SU-DHL-6 (cell line): ENCODE results near the gene ATP10A.

Experiments
- H2AFZ ChIP-seq: fragments of 200-600 bp; sonication (generic); 2 replicates; pipeline ENCODE4 v1.6.1; 2014; ENCODE audit warnings: low read depth, mild to moderate bottlenecking, moderate library complexity, mixed read lengths, antibody characterized with exemption, low read length; ENCODE audit not compliant: severe bottlenecking
- H3F3A ChIP-seq: fragments of 200-600 bp; shearing (Covaris generic); 2 replicates; pipeline ENCODE4 v1.6.0; 2016; ENCODE audit warnings: antibody characterized with exemption, mild to moderate bottlenecking; ENCODE audit not compliant: insufficient read depth
- H3K27ac ChIP-seq: fragments of 200-600 bp; sonication (generic); 2 replicates; pipeline ENCODE4 v1.5.1; 2016; ENCODE audit warnings: low read depth, mild to moderate bottlenecking, low read length, moderate library complexity, mixed read lengths
- H3K27me3 ChIP-seq: fragments of 200-600 bp; sonication (generic), shearing (Covaris generic); 2 replicates; pipeline ENCODE4 v1.6.0; 2014; ENCODE audit warnings: mild to moderate bottlenecking, low read length
- H3K36me3 ChIP-seq: fragments of 200-600 bp; sonication (generic); 2 replicates; pipeline ENCODE4 v1.6.1; 2014; ENCODE audit warnings: mild to moderate bottlenecking, low read length, mixed read lengths
- H3K4me2 ChIP-seq: fragments of 300-600, 200-600 bp; shearing (Covaris generic), sonication (generic); 2 replicates; pipeline ENCODE4 v1.6.0; 2014; ENCODE audit warnings: low read length, low read depth, mild to moderate bottlenecking; ENCODE audit not compliant: poor library complexity, severe bottlenecking
- H3K4me3 ChIP-seq: fragments of 200-600 bp; sonication (generic); 2 replicates; pipeline ENCODE4 v1.5.1; 2014; ENCODE audit warnings: antibody characterized with exemption, low read length, mild to moderate bottlenecking, mixed read lengths; ENCODE audit not compliant: insufficient read depth, poor library complexity, severe bottlenecking
- H3K79me2 ChIP-seq: fragments of 200-600 bp; sonication (generic); 2 replicates; pipeline ENCODE4 v1.6.1; 2014; ENCODE audit warnings: mild to moderate bottlenecking, low read length, moderate library complexity; ENCODE audit not compliant: insufficient read depth
- H3K9ac ChIP-seq: fragments of 200-600 bp; sonication (generic); 2 replicates; pipeline ENCODE4 v1.7.0; 2014; ENCODE audit warnings: mild to moderate bottlenecking, low read length
- H3K9me2 ChIP-seq: fragments of 200-600 bp; sonication (generic); replicated peaks from 2 replicates; pipeline ENCODE4 v1.6.1; 2014; ENCODE audit warnings: low read length; ENCODE audit not compliant: insufficient read depth
- H3K9me3 ChIP-seq: fragments of 200-600 bp; sonication (generic); 2 replicates; pipeline ENCODE4 v1.6.1; 2014; ENCODE audit warnings: low read length, mixed read lengths; ENCODE audit not compliant: insufficient read depth
- H4K20me1 ChIP-seq: fragments of 200-600 bp; sonication (generic); 2 replicates; pipeline ENCODE4 v1.6.1; 2014; ENCODE audit warnings: low read depth, mild to moderate bottlenecking, antibody characterized with exemption, low read length, moderate library complexity, mixed read lengths
- EZH2phosphoT487 ChIP-seq: fragments of 200-600 bp; sonication (generic), shearing (Covaris generic); conservative IDR thresholded peaks from 2 replicates; pipeline ENCODE4 v1.6.1; 2018; ENCODE audit warnings: mild to moderate bottlenecking, antibody characterized with exemption, low read length, moderate library complexity, mixed read lengths
- TF ChIP-seq, protein P1 (sequence below): fragments of 200-600 bp; sonication (generic); IDR thresholded peaks from one replicate; pipeline ENCODE4 v1.5.1; 2017; ENCODE audit warnings: antibody characterized with exemption, mild to moderate bottlenecking, low read length, moderate library complexity; ENCODE audit not compliant: insufficient read depth, poor library complexity, severe bottlenecking

Gene ATP10A

DNA sequence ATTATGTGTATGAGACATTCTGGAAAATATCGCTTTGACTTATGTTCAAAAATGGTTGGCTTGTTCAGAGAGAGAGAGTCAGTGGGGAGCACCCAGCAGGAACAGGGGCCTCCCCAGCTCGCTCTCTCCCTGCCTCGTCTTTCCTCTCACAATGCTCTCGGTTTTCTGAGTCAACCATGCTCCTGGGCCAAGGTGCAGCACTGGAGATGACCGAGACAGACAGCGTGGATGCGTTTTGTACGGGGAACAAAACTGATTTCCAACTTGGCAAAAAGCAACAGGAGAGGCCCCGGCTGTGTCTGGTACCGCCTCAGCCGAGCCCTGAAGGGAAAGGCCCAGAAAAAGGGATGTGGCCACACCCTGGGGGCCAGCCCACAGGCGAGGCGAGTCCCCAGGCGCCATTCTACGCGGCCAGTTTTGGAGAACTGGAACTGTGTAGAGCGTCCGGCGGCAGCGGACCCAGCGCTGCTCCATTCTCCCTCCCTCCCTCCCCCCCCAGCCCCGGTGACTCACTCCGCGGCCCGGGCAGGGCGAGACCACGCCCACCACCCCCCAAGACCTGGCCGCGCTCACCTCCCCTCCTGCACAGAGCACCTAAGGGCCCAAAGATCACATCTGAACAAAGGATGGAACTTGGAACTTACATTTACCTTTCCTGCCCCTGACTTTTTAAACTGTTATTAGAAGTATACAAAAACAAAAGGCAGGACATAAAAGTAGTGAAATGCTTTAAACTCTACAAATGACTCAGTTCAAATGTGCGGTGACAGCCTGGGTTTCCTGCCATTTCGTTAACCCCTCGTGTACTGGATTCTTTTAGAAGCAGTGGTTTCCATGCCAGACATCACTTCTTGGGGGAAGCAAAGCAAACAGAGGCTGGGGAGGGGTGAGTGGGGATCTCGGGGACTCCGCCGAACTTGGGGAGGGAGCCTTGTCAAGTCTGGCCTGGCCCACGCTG lies 12.7 kb downstream of the ATP10A start:
- H3K36me3 ChIP-seq: no peaks in the 10 kb centered on the region
- no peak overlapping the region for H3K4me2 ChIP-seq
- TF ChIP-seq EZH2phosphoT487: no peak
- H3K27me3 ChIP-seq: no peaks in the 10 kb centered on the region
- H3K9ac ChIP-seq: no peak overlapping the region
- H2AFZ ChIP-seq: no peak overlapping the region
- H3K4me3 ChIP-seq: no peak overlapping the region
- H3K9me3 ChIP-seq: no peaks in the 10 kb centered on the region
- no peaks in the 10 kb centered on the region for H3F3A ChIP-seq
- no peaks in the 10 kb centered on the region for H3K9me2 ChIP-seq
- no peaks in the 10 kb centered on the region for H4K20me1 ChIP-seq
- H3K79me2 ChIP-seq: no peaks in the 10 kb centered on the region
- H3K27ac ChIP-seq: no peak overlapping the region

GRCh38 chr15:25849157-25849921 lies 13.8 kb downstream of the ATP10A start:
- Histone ChIP-seq H3K79me2 (no peaks in the 10 kb centered on the region), H3K4me2 (no peak overlapping the region), H3K9me2 (no peaks in the 10 kb centered on the region), H3F3A (no peaks in the 10 kb centered on the region), H3K9me3 (no peaks in the 10 kb centered on the region), H2AFZ (no peak overlapping the region), H3K36me3 (no peaks in the 10 kb centered on the region), H3K4me3 (no peak overlapping the region), H3K27me3 (no peaks in the 10 kb centered on the region), H4K20me1 (no peaks in the 10 kb centered on the region), H3K9ac (no peak overlapping the region), H3K27ac (no peak overlapping the region)
- TF ChIP-seq EZH2phosphoT487: no peak
- TF ChIP-seq, protein P1, sequence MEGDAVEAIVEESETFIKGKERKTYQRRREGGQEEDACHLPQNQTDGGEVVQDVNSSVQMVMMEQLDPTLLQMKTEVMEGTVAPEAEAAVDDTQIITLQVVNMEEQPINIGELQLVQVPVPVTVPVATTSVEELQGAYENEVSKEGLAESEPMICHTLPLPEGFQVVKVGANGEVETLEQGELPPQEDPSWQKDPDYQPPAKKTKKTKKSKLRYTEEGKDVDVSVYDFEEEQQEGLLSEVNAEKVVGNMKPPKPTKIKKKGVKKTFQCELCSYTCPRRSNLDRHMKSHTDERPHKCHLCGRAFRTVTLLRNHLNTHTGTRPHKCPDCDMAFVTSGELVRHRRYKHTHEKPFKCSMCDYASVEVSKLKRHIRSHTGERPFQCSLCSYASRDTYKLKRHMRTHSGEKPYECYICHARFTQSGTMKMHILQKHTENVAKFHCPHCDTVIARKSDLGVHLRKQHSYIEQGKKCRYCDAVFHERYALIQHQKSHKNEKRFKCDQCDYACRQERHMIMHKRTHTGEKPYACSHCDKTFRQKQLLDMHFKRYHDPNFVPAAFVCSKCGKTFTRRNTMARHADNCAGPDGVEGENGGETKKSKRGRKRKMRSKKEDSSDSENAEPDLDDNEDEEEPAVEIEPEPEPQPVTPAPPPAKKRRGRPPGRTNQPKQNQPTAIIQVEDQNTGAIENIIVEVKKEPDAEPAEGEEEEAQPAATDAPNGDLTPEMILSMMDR: no peak

- H3K27me3 ChIP-seq: no peaks in the 10 kb centered on the region
- no peak overlapping the region for H3K27ac ChIP-seq
- H3K9me3 ChIP-seq: no peaks in the 10 kb centered on the region
- no peak overlapping the region for H3K4me3 ChIP-seq
- H4K20me1 ChIP-seq: no peaks in the 10 kb centered on the region
- no peak overlapping the region for H3K9ac ChIP-seq
- H3K79me2 ChIP-seq: no peaks in the 10 kb centered on the region
- H3K9me2 ChIP-seq: no peaks in the 10 kb centered on the region
- no peak overlapping the region for H3K4me2 ChIP-seq
- H3K36me3 ChIP-seq: no peaks in the 10 kb centered on the region
- H2AFZ ChIP-seq: no peak overlapping the region
- TF ChIP-seq, protein P1: no peak
- no peak for TF ChIP-seq EZH2phosphoT487
- H3F3A ChIP-seq: no peaks in the 10 kb centered on the region
Observed at GRCh38 chr15:25848784-25849156, 14.4 kb downstream of the ATP10A start.

- Histone ChIP-seq H3K36me3 (no peaks in the 10 kb centered on the region), H3K4me2 (no peak overlapping the region), H3K9ac (no peak overlapping the region), H3K4me3 (no peak overlapping the region), H2AFZ (no peak overlapping the region), H3K27ac (no peak overlapping the region), H3K79me2 (no peaks in the 10 kb centered on the region), H4K20me1 (no peaks in the 10 kb centered on the region), H3K27me3 (no peaks in the 10 kb centered on the region), H3K9me2 (no peaks in the 10 kb centered on the region), H3K9me3 (no peaks in the 10 kb centered on the region), H3F3A (no peaks in the 10 kb centered on the region)
- TF ChIP-seq, protein P1: no peak
- TF ChIP-seq EZH2phosphoT487: no peak
Observed at GRCh38 chr15:25848325-25848724, 14.8 kb downstream of the ATP10A start.
